Hindlimb muscle (tissue), 1 donor: ENCODE data around the gene CCDC200. TPM values are rescaled to one million over a fixed set of nuclear protein-coding genes. Genes with fewer than 3 reads are reported as not detected.
"Not testable (repeated sequence)": the region's sequence is repeated elsewhere in the genome, so short reads cannot be mapped to it uniquely, and the experiment has no call there.

Experiments
- DNase-seq: peaks from one replicate; pipeline ENCODE4 v3.0.0-alpha.2; 2013
- polyA plus RNA-seq: library from polyadenylated mRNA; unstranded; fragments of 120-200 nt; gene quantifications from one replicate; pipeline ENCODE4 v1.2.1, GENCODE V29; 2013; ENCODE audit not compliant: insufficient read length

The CCDC200 gene
- 11.2 TPM for polyA plus RNA-seq

GRCh38 chr17:43228020-43228782 is at the start of gene CCDC200:
Gene CCDC200, minus strand, starts transcription at chr17:43228623. Its CDS starts 69 bp downstream, at chr17:43228554.
- DNase-seq: not testable (repeated sequence)

GRCh38 chr17:43272914-43273313 is 44.5 kb upstream of the CCDC200 start:
- DNase-seq: not testable (repeated sequence)

- not testable (repeated sequence) for DNase-seq
These were observed 44.1 kb upstream of the CCDC200 start for GRCh38 chr17:43272483-43272882.

- not testable (repeated sequence) for DNase-seq
These were observed 42.4 kb upstream of the CCDC200 start for GRCh38 chr17:43270552-43271504.

DNA sequence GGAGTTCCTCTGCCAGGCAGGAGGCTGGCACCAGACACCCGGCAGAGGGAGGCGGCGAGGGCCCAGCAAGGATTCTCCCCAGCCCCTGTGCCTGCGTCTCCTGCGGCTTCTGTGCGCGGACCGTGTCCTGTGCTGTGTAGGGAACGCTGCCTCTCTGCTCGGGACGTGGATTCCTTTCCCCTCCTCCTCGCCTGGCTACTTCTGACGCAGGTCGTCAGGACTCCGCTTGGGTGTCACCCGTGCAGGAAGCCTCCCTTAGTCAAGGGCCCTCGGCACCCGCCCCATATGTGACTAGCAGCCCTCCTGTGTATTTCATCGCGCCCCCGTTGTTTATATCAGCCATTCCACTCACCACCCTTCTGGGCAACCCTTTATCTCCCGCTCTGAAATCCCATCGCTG is 18.0 kb upstream of the CCDC200 start:
- not testable (repeated sequence) for DNase-seq

DNA sequence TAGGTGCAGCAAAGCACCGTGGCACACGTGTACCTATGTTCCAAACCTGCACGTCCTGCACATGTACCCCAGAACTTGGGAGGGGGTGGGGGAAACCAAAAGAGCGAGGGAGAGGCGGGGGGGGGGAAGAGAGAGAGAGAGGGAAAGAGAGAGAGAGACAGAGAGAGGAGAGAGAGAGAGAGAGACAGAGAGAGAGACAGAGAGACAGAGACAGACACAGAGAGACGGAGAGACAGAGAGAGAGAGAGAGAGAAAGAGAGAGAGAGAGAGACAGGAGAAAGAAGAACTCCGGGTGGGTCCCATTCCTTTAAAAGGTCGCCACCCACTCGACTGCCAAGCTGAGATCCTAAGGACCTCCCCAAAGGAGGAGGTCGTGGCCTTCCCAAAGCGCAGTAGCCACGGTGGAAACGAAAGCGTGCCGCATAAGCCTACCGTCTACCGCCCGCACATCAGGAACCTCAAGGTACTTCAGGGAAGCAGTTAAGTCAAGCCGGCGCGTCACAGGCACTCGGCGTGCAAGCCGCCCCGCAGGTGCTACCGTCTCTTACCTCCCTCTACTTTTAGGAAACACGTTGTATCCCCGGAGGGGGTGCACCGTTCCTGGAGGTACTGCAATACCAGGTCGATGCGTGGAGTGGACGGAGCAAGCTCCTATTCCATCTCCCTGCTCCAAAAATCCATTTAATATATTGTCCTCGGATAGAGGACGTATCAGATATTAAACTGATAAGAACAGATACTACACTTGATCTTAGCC is 12.4 kb upstream of the CCDC200 start:
- not testable (repeated sequence) for DNase-seq

DNA sequence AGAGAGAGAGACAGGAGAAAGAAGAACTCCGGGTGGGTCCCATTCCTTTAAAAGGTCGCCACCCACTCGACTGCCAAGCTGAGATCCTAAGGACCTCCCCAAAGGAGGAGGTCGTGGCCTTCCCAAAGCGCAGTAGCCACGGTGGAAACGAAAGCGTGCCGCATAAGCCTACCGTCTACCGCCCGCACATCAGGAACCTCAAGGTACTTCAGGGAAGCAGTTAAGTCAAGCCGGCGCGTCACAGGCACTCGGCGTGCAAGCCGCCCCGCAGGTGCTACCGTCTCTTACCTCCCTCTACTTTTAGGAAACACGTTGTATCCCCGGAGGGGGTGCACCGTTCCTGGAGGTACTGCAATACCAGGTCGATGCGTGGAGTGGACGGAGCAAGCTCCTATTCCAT is 11.2 kb upstream of the CCDC200 start:
- DNase-seq: not testable (repeated sequence)

DNA sequence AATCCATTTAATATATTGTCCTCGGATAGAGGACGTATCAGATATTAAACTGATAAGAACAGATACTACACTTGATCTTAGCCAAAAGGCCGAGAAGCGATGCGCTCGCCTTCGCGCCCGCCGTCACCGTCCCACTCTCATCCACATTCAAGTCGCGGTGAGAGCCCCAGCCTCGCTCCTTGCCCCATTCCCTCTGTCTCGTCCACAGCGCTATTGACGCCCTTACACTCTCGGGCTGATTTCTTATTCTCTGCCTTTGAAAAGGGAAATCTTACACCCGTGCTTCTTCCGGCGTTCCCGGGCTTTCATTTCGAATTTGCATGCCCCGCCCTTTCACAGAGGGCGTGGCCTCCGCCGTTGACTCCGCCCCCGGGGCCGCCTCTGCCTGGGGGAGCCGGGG is 5.5 kb upstream of the CCDC200 start, which contains the start of gene RNU2-1:
Gene RNU2-1, minus strand, starts transcription at position 101 of the 400 bp plus-strand sequence.
- DNase-seq: not testable (repeated sequence)

GRCh38 chr17:43233263-43233662 is 4.8 kb upstream of the CCDC200 start:
- DNase-seq: not testable (repeated sequence)

DNA sequence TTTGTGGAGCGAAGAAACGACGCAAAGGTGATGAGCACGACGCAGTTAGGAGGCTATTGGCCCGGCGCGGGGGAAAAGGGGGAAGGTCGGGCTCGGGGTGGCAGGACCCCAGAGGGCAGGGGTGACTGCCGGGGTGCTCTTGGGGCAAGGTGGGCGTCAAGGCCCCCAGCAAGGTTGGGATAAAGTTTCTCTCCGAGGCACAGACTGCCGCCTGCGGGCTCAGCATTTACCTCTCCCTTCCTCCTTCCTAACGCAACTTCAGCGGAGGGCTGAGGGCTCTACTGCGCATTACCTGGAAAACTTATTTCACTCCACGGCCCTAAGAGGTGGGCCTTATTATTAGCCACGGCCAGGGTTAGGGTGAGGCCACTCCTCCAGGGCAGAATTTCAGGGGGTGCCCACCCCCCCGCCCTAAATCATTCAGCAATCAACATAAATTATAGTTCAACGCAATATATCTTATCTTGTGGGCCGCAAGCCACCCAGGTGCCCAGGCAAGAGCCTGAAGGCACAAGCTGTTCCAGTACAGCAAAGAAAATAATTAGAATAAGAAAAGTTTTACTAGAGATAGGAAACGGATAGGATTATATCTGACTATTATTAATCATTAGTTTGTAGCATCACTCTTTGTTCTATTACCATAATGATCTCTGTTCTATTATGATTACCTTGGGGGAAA is 3.7 kb upstream of the CCDC200 start:
- not testable (repeated sequence) for DNase-seq

- DNase-seq: not testable (repeated sequence)
These were observed 3.0 kb upstream of the CCDC200 start for GRCh38 chr17:43231205-43232020.

DNA sequence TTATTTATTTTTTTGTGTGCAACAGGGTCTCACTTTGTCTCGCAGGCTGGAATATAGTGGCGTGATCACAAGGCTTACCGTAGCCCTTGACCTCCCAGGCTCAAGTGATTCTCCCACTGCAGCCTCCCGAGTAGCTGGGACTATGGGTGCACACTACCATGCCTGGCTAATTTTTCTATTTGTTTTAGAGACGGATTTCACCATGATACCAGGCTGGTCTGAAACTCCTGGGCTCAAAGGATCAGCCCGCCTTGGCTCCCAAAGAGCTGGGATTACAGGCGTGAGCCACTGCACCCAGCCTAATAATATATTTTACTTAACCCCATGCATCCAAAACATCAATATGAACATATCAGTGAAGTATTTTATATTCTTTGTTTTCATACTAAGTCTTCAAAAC is 2.0 kb downstream of the CCDC200 start:
- no peak for DNase-seq

DNA sequence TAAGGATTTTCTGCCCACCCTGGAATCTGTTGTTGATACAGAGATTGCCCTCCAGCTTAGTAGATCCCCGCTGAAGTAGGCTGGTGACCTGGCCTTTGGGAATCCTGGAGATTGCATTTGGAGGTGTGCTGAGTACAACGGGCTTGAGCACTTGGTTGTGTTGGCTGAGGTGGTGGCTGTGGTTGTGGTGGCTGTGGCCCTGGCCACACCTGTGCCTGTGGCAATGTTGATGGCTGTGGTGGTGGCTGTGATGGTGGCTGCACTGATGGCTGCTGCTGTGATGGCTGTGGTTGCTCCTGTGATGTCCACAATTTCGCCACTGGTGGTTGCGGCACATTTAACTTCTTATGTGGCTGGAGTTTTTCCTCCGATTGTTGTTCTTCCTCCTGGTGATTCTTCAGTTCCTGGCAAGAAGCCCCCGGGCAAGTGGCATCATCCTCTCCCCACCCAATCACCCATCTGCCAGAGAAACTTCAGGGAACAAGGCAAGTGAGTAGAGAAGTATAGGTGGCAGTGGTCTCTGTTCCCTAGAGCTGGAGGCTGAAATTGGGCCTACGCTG is 4.2 kb downstream of the CCDC200 start:
- DNase-seq: no peak

DNA sequence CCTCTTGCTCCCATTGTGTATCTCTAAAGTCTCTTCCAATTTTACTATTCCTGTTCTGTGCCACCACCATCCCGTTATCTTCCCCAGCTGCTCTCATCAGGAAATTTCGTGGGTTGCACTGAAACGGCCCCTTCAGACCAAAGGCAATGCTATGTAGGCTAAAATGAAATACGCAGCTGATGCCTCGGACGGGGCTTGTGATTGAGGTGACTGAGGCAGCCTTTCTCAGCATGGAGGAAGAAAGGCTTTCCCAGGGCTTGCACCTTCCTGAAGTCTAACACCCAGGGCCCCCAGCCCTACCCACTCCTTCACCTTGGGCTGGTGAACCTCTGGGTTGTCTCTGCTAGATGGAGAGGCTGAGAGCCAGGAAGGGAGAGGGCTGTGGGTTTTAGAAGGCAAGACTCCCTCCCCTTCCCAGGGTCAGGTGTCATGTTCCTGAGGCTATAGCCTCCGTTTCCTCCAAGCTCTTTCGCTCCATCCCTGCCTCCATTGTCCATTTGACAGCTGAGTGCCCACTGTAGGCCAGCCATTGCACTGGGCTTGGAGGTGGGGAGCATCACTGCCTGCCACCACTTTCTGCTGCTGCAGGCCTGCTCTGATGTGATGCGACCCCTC is 7.8 kb downstream of the CCDC200 start:
- DNase-seq: no peak

DNA sequence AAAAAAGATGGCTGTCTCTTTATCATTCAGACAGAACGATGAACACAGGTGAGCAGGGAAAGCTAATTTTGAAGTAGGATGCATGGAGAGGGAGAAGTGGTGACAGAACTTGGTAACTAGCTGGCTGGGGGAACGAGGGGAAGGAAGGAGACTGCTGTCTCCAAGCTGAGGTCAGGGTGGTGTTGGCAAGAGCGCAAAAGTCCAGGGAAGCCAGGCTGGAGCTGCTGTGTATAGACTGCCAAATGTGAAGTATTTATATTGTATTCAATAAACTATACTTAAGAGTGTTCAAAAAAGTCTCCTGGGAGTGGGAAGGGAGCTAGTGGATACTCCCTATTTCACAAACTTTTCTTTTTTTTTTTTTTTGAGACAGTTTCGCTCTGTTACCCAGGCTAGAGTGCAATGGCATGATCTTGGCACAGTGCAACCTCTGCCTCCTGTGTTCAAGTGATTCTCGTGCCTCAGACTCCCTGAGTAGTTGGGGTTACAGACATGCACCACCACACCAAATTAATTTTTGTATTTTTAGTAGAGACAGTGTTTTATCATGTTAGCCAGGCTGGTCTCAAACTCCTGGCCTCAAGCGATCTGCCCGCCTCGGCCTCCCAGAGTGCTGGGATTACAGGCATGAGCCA is 8.6 kb downstream of the CCDC200 start:
- no peak for DNase-seq

- no peak for DNase-seq
These were observed 9.4 kb downstream of the CCDC200 start for GRCh38 chr17:43219001-43219400.

DNA sequence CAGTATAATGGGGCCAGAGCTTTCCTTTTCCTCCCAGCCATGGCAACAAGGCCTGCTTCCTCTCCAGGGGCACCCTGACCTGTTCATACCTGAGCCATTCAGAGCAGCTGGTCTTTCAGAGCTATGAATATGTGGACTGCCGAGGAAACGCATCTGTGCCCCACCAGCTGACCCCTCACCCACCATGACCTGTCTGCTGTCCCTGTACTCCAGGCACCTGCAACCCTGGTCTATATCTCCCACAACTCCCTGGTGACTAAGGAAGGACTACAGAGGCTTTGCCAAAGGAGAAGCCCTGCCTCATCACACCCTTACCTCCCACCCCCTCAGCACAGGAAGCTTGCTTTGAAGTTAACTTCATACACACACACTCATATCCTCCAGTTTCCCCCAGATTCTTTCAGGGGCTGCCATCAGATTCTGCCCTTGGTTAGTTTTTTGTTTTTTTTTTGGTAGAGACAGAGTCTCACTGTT is 10.8 kb downstream of the CCDC200 start:
- DNase-seq: no peak

GRCh38 chr17:43216762-43217613 is 11.4 kb downstream of the CCDC200 start:
- DNase-seq: no peak
